Muscle of arm (tissue), 12 donors: Measurements from ENCODE around the gene COX6A2. TPM values are rescaled to one million over a fixed set of nuclear protein-coding genes. Genes with fewer than 3 reads are reported as not detected.
"Not testable (repeated sequence)": the region's sequence is repeated elsewhere in the genome, so short reads cannot be mapped to it uniquely, and the experiment has no call there.

Experiments used
- DNase-seq: peaks from one replicate; pipeline ENCODE4 v3.0.0-alpha.2; 2013
- polyA plus RNA-seq, 12 donors: library from polyadenylated mRNA; unstranded; fragments of 120-200 nt; gene quantifications; one replicate each; pipeline ENCODE4 v1.2.1, GENCODE V29; 2013; ENCODE audit not compliant: insufficient read length in 12 of 12

The COX6A2 gene
- polyA plus RNA-seq, 12 donors, result 146 to 481 (median 259) TPM; not detected in 1

DNA sequence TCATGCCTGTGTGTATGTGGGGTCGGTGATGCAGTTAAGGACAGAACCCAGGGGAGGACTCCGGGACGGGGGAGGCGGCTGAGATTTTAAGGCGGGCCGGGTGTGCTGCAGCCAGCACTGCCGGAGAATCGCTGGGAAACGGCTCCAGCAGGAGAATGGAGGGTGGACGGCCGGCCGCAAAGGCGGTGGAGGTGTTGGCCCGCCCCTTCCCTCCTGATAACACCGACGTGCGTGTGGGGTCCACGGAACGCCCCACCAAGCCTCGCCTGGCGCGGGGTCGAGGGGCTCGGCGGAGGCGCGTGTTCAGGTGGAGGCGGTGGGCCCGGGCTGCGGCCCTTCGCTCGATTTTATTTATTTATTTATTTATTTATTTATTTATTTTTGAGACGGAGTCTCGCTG, 13.8 kb upstream of the COX6A2 start:
- no peak for DNase-seq

- no peak for DNase-seq
Observed at GRCh38 chr16:31440516-31441184, 12.5 kb upstream of the COX6A2 start.

DNA sequence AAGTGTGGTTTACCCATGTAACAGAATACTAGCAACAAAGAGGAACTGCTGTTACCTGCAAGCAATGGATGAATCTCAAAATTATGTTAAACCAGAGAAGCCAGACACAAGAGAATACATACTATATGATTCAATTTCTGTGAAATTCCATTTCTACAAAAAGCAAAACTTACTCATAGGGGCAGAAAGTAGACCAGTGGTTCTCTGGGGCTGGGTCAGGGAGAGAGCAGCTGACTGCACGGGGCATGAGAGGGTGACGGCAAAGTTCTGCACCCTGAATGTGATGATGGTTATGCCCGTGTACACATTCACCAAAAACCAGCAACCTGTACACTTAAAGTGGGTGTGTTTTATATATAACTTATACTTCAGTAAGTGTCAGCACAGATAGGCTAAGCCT, 11.4 kb upstream of the COX6A2 start:
- DNase-seq, result no peak

DNA sequence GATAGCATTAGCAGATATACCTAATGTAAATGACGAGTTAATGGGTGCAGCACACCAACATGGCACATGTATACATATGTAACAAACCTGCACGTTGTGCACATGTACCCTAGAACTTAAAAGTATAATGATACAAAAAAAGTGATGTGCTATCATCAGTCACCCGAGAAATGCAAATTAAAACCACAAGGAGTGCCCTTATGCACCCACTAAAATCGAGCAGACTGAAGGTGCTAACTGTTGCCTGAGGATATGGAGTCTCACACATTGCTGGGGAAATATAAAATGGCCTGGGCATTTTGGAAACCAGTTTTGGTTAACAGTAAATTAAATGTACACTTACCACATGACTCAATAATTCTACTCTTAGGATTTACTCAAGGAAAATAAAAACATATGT, 10.9 kb upstream of the COX6A2 start:
- DNase-seq, result not testable (repeated sequence)

- DNase-seq, result no peak
Observed at GRCh38 chr16:31438414-31438813, 10.3 kb upstream of the COX6A2 start.

DNA sequence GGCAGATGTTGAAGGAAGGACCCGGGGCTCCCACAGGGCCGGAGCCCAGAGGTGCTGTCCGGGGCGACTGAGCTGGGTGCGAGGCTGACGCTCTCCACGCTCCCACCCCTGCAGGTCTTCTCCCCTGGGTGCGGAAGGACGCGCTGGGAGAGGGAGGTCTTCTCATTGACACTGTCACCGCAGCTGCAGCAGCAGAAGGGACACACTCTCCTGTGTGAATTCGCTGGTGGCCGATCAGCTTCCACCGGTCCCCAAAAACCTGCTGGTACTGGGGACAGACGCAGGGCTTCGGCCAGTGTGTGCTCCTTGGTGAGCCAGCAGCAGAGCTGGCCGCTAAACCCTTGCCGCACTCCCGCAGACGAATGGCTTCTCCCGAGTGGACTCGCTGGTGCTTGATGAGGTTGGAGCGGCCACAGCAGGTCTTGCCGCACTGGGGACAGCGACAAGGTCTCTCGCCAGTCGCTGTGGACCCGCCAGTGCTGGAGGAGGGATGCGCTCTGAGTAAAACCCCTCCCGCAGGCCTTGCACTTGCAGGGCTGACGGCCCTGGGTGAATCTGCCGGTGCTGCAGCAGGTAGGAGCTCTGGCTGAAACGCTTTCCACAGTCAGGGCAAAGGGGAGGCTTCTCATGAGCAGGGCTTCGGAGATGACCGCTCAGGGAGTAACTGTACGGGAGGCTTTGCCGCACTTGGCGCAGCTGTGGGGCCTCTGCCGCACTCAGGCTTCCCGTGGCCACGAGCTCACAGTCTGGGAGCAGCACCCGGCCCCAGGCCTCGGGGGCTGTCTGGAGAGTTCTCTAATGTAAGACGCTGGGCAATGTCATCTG, 8.3 kb upstream of the COX6A2 start:
- DNase-seq, result no peak

DNA sequence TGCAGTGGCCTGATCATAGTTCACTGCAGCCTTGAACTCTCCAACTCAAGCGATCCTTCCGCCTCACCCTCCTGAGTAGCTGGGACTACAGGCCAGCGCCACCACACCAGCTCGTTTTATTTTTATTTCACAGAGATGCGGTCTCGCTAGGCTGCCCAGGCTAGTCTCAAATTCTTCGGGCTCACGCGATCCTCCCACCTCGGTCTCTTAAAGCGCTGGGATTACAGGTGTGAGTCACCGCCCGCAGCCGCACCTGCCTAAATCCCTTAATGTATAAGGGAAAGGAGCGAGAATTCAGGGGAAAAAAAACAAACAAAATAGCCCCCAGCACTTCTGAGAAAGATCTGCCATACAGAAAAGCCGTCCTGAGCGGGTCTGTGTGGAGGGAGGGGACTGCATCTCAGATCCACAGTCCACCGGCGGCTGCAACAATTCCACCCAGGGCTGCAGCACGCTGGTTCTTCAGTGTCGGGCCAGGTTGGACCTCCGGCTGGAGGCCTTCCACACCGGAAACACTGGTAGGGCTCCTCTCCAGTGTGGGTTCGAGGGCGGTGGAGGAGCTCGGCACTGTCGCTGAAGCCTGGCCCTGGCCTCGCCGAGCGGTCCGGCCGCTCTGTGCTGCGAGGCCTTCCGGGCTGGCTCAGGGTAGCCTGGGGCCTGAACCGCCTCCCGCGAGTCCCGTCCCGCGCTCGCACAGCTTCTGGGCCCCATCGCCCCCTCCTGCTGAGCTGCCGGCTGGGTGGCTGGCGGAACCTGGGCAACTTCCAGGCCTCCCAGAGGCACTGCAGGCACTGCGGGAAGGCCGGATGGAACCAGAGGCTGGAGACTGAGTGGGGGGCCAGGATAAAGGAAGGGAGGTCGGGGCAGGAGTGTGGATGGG, 7.4 kb upstream of the COX6A2 start:
- DNase-seq, result no peak

- no peak for DNase-seq
Observed at GRCh38 chr16:31430380-31431052, 2.4 kb upstream of the COX6A2 start.

- no peak for DNase-seq
Observed at GRCh38 chr16:31429796-31430195, 1.6 kb upstream of the COX6A2 start.

DNA sequence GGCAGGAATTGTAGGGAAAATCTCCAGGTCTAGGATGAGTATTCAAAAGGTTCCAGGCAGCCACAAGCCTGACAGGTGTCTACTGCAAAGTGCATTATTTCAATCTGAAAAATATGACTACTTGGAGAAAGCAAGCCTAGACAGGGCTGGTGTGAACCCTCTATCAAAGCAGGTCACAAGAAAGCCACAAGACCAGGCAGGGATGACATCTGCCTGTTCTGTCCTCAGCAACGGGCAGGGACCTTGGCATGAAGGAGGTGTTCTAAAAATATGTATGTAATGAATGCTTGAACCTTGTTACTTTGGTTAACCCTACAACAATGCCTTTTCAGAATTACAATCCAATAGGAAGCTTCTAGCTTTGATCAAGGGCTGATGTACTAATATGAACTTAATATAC, 1.2 kb upstream of the COX6A2 start:
- DNase-seq, result no peak

DNA sequence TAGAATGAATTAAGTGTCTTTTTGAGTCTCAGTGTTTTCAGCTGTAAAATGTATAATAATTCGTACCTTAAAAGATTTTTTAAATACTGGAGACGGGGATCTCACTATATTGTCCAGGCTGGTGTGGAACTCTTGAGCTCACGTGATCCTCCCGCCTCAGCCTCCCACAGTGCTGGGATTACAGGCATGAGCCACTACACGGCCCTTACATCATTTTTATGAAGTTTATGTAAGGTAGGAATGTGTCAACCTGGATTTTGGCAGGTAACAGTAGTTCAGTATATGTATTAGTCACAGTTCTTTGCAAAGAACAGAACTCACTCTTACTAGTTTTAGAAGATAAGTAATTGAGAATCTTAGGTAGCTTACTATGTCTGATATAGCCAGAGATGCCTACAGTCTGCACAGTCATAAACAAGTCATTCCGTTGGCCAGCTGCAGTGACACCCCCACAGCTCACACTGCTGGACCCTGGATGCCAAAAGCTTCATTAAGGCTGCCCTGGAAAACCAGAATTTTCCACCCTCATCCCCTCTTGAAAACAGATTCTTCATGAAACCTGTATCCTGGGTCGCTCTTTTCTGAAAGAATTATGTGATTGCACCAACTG, 583 bp upstream of the COX6A2 start:
- no peak for DNase-seq

GRCh38 chr16:31427441-31428278, 500 bp downstream of the COX6A2 start:
- DNase-seq, result peak; percentile 51

DNA sequence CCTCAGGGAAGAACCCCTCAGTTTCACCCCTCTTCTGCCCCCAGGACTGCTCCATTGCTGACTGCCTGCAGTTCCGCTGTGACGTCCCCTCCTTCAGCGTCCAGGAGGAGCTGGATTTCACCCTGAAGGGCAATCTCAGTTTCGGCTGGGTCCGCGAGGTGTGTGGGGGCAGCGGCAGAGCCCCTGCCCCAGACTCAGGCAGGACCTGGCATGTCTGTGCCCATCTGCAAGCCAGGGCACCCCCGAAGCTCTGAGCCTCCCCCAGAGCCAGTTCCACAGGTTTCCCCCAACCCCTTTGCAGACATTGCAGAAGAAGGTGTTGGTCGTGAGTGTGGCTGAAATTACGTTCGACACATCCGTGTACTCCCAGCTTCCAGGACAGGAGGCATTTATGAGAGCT, 4.4 kb downstream of the COX6A2 start:
- no peak for DNase-seq

- DNase-seq, result no peak
Observed at GRCh38 chr16:31423241-31423640, 4.9 kb downstream of the COX6A2 start.

DNA sequence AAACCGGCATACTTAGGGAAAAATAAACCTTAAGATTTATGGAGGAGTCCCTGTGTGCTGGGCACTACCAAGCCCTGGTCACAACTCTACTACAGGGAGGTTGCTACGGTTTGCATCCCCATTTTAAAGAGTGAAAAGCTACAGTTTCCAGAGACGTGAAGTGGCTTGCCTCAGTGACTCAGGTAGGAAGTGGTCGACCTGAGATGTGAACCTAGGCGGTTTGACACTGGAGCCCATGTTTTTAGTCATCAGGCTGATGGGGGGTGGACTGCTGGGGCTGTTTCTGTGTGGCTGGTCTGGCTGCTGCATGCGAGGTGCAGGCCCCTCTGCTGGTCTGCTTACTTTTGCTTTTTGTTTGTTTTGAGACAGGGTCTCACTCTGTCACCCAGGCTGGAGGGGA, 6.6 kb downstream of the COX6A2 start:
- no peak for DNase-seq

GRCh38 chr16:31420037-31420436, 8.1 kb downstream of the COX6A2 start:
- DNase-seq, result no peak

DNA sequence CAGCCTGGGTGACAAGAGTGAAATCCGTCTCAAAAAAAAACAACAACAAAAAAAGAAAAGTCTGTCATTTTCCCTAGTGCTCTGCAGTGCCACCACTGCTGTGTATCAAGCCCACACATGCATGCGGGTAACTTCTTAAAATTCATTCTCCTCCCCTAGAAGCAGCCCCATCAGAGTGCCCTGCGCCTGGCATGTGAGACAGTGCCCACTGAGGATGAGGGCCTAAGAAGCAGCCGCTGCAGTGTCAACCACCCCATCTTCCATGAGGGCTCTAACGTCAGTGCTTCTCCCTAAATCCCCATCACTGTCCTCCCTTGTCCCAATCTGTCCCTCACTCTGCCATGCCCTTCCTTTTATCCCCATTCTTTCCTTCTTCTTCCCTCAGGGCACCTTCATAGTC, 10.2 kb downstream of the COX6A2 start:
- DNase-seq, result no peak

GRCh38 chr16:31417036-31417435, 11.1 kb downstream of the COX6A2 start:
- not testable (repeated sequence) for DNase-seq

DNA sequence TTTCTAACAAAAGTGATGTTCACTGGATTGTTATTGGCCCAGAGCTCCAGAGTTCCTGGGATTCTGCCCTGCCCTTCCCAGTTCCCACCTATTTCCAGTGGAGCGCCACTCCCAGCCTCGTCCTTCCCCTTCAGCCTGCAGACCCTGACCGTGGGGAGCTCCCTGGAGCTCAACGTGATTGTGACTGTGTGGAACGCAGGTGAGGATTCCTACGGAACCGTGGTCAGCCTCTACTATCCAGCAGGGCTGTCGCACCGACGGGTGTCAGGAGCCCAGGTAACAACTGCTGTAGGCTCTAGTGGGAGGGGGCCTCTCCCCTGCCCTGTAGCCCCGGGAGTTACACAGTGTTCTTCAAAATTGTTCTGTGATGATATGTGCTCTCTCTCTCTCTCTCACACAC, 11.8 kb downstream of the COX6A2 start:
- DNase-seq, result no peak

- no peak for DNase-seq
Observed at GRCh38 chr16:31414706-31415105, 13.5 kb downstream of the COX6A2 start.
